Nucleus accumbens (tissue), 56 donors: ENCODE results near the gene SF3B3.
A peak's percentile ranks its signal among the peaks of the same experiment; 100 is the strongest.
"Not testable (repeated sequence)": the region's sequence is repeated elsewhere in the genome, so short reads cannot be mapped to it uniquely, and the experiment has no call there.

Experiments
- DNase-seq, 56 donors: peaks; one replicate each; lab custom pipeline; 2025; lab: John Stamatoyannopoulos, UW

SF3B3 gene

DNA sequence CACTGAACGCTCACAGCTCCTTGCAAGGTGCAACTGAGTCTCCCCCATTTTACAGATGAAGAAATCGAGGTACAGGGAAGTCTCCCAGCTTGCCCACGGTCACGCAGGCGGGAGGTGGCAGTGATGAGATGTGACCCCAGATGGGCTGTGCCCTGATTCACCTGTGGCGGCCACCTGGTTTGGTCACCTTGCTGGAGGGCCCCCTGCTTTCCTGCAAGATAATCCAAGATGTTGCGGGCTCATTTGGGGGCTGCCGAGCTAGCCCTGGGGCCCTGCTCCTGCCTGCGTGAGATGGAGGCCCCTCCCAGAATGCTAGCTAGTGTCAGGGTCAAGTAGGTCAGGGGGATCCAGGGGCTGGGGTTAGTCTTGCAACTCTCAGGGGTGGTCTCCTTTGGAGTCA, 63.1 kb downstream of the SF3B3 start:
- no peak for DNase-seq

- no peak for DNase-seq
Measured at GRCh38 chr16:70588565-70588964, 64.9 kb downstream of the SF3B3 start.

DNA sequence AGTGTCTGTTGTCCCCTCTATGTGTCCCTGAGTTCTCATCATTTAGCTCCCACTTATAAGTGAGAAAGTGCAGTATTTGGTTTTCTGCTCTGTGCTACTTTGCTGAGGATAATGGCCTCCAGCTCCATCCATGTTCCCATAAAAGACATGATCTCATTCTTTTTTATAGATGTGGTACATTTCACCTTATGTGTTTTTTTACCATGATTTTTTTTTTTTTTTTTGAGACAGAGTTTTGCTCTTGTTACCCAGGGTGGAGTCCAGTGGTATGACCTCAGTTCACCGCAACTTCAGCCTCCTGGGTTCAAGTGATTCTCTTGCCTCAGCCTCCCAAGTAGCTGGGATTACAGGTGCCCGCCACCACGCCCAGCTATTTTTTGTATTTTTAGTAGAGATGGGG, 65.8 kb downstream of the SF3B3 start:
- DNase-seq = not testable (repeated sequence)

- DNase-seq = no peak
Measured at GRCh38 chr16:70589998-70590471, 66.4 kb downstream of the SF3B3 start.

GRCh38 chr16:70590722-70591415, 67.3 kb downstream of the SF3B3 start:
- no peak for DNase-seq

DNA sequence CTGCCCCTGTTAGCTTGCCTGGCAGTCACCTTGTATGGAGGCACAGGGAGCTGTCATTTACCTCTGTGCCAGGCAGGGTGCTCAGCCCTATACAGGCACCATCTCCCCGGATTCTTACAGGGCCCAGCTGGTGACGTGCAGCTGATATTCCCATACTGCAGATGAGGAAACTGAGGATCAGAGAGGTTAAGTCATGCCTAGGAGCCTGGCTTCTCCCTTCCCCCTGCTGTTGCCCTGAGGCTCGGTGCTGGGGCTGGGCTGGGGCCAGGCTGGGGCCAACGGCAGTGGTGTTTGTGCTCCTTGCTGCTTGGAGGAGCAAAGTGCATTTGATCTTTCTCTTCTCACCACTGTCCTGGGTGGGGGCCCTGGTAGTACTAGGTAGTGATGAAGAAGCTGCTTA, 68.0 kb downstream of the SF3B3 start:
- no peak for DNase-seq

DNA sequence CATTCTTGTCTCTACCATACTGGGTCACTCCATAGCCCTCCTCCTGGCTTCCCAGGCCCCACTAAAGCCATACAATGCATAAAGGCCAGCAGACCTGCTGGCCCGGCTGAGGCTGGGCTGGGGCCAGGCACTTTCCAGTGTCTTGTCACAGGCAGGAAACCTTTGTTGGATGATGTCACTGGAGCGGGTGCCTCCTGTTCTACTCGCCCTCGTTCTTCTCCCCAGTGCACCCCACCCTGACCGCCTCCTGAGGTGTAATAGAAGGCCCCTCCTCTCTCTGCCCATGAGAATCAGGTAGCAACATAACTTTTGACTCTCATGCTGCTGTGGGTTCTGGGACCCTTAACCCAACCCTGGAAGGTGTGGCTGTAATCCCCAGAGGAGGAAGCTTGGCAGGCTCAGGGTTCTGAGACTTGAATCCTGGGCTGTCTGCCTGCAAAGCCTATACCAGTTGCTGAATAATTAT, 68.5 kb downstream of the SF3B3 start:
- DNase-seq = no peak

DNA sequence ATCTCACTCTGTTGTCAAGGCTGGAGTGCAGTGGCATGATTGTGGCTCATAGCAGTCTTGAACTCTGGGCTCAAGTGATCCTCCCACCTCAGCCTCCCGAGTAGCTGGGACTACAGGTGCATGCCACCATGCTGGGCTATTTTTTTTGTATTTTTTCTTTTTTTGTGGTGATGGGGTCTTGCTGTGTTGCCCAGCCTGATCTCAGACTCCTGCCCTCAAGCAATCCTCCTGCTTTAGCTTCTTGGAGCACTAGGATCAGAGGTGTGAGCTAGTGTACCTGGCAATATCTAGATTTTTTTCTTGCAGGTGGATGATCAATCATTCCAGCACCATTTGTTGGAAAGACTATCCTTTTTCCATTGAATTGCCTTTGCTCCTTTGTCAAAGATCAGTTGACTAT, 69.9 kb downstream of the SF3B3 start:
- no peak for DNase-seq

DNA sequence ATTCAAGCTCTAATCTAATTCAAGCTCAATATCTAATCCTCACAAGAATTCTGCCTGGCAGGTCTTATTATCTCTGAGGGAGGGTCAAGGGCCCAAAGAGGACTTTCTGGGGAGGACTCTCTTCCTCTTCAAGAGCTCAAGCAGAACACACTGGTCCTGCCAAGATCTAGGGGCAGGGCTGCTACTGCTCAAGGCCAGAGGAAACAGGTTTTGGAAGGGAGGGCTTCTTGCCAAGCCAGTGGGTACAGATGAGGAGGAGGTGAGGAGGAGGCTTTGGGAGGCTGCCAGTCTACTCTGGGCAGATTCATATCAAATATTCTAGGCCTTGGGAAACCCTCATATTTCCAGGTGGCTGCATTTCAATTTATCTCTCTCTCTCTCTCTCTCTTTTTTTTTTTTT, 71.0 kb downstream of the SF3B3 start:
- no peak for DNase-seq

DNA sequence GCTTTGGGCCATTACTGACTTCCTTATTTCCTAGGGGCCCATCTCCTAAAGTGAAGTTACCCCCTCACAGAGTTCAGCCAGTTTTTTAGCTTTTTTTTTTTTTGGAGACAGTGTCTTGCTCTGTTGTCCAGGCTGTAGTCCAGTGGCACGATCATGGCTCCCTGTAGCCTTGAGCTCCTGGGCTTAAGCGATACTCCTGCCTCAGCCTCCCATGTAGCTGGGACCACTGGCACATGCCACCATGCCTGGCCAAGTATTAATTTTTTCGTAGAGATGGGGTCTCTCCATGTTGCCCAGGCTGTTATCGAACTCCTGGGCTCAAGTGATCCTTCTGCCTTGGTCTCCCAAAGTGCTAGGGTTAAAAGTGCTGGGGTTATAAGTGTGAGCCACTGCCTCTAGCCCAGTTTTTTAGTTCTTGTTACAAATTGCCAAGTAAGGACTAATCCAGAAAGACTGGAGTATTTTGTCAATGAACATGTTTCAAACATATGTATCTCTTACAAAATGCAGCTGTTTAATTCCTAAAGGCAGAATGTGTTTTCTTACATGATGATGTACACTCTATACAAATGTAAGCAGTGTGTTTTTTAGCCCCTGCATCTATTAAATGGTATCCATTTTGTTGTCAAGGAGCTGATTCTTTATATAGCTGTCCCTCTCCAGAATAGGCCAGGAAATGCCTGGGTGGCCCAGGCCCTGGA, 73.7 kb downstream of the SF3B3 start:
- DNase-seq = no peak

DNA sequence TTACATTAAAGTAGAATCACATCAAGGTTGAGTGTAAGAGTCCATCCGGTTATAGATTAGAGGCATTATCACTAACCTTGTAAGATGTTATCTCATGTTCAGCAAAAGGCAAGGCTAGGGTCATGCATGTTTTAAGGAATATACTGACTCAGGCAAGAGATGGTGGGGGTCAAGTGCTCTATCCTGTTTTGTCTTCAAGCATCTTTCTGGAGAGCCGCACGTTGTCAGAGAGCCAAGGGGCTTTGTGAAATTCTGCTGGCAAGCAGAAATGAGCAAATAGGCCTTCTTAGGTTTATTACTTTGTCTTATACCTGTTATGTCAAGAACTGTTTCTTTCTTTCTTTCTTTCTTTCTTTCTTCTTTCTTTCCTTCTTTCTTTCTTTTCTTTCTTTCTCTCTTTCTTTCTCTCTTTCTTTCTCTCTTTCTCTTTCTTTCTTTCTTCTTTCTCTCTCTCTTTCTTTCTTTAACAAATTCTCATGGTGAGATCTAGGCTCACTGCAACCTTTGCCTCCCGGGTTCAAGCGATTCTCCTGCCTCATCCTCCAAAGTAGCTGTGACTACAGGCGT, 75.4 kb downstream of the SF3B3 start:
- no peak for DNase-seq

- DNase-seq = no peak
Measured at GRCh38 chr16:70600730-70601129, 77.1 kb downstream of the SF3B3 start.

- DNase-seq = no peak
Measured at GRCh38 chr16:70601576-70602575, 78.3 kb downstream of the SF3B3 start.

DNA sequence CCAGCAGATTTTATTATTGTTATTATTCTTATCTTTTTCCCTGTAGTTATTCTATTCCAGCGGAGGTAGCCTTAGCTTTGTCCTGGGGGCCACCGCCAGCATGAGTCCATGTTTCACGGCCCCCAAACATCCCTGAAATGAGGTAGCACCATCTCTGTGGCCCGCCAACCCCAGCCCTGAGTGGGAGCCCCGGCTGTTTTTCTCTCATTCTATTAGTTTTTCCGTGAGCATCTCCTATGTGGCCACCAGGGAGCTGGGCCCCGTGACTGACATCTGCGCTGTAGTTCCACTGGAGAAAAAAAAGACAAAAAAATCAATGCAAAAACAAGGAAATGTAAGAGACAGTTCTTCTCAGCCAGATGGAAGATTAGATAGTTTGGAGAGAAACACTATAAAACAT, 79.2 kb downstream of the SF3B3 start:
- no peak for DNase-seq

DNA sequence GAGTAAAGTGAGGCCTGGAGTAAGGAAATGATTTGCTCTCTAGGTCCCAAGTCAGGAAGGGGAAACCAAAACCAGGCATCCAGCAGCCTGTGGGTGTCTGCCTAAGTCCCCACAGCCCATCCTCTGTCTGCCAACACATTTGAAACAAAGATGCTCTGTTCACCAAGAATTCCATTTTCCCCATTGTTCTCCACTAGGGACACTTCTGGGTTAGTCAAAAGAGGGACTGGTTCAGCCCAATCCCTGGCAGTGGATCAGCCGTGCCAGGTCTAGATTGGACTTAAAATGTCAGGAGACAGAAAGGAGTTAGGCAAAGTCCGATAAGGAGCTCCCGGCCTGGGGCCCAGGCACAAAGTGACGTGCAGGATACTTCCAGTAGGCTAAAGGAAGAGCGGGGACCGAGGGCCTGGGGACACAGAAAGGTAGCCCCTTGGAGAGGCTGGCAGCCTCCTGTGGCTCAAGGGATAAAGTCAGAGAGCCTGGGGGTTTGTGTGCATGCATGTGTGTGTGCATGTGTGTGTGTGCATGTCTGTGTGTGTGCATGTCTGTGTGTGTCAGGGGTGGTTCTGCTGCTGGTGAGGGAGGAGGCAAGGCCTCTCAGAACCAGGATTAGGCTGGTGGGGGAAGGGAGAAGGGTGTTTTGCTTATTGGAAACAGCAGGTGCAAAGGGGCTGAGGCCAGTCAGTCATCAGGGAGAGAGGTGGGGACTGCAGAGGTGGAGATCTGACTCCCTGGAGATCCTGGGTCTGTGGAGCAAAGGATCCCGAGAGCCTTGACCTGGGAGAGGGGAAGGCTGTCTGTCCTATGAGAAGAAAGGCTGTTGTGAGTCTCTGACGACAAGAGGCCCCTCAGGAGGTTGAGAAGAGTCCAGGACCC, 81.0 kb downstream of the SF3B3 start:
- DNase-seq = peak in 8 of 56 donors; percentile 4 to 27 (median 8)

GRCh38 chr16:70605283-70605657, 81.7 kb downstream of the SF3B3 start:
- DNase-seq = no peak

DNA sequence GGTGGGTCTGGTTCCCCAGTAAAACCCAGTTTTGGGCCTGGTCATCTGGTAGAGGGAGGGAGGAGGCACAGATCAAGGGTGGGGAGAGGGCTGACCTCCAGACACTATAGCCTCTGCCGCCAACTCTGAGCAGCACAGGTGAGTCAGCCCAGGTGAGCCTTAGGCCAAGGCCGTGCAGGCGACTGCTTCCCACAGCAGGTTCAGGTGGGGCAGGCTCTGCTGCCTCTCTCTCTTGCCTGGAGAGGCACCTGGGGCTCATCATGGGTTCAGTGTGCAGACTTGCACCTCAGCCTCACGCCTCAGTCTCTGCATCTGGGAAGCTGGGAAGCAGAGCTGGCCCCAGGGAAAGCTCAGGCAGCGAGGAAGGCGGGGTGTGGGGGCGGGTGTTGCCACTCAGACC, 84.9 kb downstream of the SF3B3 start:
- DNase-seq = no peak

DNA sequence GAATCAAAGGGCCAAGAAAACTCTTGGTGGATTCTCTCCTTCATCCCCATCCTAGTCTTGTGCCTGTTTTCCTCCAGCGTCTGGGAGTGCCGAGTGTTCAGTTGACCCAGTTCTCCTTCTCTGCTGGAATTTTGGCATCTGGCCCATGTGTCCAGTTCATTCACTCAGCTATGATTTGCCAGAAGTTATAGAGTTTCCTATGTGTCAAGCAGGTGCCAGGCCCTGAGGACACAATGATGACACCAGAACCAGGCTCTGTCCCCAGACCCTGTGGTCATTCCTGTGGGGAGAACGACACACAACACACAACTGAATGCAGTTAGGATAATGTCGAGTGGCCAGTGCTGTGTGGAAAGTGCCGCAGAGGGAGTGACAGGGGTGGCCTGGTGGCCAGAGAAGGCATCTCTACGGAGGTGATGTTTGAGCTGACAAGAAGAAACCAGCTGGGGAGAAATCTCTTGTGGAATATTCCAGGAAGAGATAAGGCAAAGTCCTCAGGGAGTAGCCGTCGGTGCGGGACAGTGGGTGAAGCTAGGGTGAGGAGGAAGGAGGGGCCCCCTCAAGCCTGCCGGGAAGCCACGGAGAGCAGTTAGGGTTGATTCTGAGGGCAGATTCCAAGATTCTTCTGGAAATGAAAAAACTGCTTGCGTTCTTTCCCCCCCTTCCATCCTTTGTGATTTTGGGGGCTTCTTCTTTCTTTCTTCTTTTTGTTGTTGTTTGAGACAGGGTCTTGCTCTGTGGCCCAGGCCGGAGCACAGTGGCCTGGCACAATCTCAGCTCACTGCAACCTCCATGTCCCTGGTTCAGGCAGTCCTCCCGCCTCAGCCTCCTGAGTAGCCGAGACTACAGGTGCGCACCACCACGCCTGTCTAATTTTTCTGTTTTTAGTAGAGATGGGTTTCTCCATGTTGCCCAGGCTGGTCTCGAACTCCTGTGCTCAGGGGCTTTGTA, 86.9 kb downstream of the SF3B3 start:
- no peak for DNase-seq
